HEK293 (cell line): ENCODE results near the gene PHRF1.

Experiments used
- CTCF ChIP-seq: fragments of 450-650 bp; formaldehyde crosslinking; IDR thresholded peaks from 2 replicates; pipeline ENCODE4 v1.5.1; 2016; ENCODE audit warnings: missing biosample characterization, missing genetic modification characterization
- PBX3 ChIP-seq: sonication (generic); formaldehyde crosslinking; IDR thresholded peaks from 2 replicates; pipeline ENCODE4 v1.8.1; 2022; ENCODE audit warnings: mild to moderate bottlenecking, moderate library complexity, missing genetic modification reagents
- ZNF121 ChIP-seq: fragments of 450-650 bp; formaldehyde crosslinking; IDR thresholded peaks from 2 replicates; pipeline ENCODE4 v1.5.1; 2016; ENCODE audit warnings: missing biosample characterization, missing genetic modification characterization
- ZNF501 ChIP-seq: fragments of 450-650 bp; formaldehyde crosslinking; IDR thresholded peaks from 2 replicates; pipeline ENCODE4 v1.5.1; 2016; ENCODE audit warnings: missing biosample characterization, missing genetic modification characterization
- ZNF639 ChIP-seq: fragments of 450-650 bp; formaldehyde crosslinking; IDR thresholded peaks from 2 replicates; pipeline ENCODE4 v1.5.1; 2016; ENCODE audit warnings: missing biosample characterization, missing genetic modification characterization
- ZSCAN5A ChIP-seq: fragments of 450-650 bp; formaldehyde crosslinking; IDR thresholded peaks from 2 replicates; pipeline ENCODE4 v1.5.1; 2016; ENCODE audit warnings: missing biosample characterization, missing genetic modification characterization

- no peak for TF ChIP-seq ZNF121 (tag by site-specific recombination)
- TF ChIP-seq PBX3: no peak
- TF ChIP-seq ZNF639 (tag by site-specific recombination): no peak
- TF ChIP-seq ZNF501 (tag by site-specific recombination): no peak
- TF ChIP-seq CTCF (tag by site-specific recombination): no peak
- no peak for TF ChIP-seq ZSCAN5A (tag by site-specific recombination)
These were observed 31.8 kb downstream of the PHRF1 start for GRCh38 chr11:607971-608659.
